Measurements from ENCODE around the gene ELK1.
"Not testable (repeated sequence)": the region's sequence is repeated elsewhere in the genome, so short reads cannot be mapped to it uniquely, and the experiment has no call there.

The ELK1 gene

GRCh38 chrX:47611489-47611888 lies 38.9 kb downstream of the ELK1 start:
- no peak for DNase-seq (ENCODE audit: low read depth)

DNA sequence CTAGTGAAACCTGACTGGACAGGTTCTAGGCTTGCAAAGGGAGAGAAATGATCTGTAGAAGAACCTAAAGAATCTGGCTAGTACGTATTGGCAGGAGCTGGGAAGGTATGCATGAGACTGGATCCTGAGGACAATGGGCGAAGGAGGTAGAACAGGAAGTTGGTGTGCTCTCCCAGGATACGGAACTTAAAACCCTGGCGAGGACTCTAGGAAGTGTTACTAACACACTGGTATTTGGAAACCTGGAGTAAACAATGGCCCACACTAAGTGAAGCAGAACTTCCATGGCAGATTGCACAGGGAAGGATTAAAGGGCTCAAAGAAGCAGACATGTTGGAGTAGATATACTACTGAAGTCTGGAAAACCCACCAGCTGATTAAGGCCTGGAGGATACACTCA lies 39.9 kb downstream of the ELK1 start:
- no peak for DNase-seq (ENCODE audit: low read depth)

DNA sequence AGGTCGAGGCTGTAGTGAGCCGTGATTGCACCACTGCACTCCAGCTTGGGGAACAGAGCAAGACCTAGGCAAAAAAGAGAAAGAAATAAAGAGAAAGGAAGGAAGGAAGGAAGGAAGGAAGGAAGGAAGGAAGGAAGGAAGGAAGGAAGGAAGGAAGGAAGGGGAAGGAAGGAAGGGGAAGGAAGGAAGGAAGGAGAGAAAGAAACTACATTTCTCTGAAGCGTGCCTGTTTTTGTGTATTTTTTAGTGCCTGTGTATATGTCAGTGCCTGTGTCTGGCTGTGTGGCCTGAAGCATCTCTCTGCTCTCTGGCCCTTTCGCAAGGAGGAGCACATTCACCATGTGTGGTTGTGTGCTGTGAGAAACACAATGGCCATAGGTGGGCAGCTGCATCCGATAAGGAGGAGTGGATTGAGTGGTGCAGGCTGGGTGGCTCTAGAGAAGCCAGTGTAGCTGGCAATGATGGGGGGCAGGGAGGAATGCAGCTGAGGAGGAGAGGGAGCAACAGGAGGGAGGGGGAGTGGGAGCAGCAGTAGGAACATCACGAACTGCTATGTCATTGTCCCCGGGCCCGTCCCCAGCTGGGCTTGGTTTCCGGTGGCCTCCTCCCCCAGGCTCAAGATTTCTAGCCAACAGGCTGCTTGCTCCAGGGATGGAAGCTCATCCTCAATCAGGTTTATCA lies 42.1 kb downstream of the ELK1 start:
- DNase-seq (ENCODE audit: low read depth), result no peak

DNA sequence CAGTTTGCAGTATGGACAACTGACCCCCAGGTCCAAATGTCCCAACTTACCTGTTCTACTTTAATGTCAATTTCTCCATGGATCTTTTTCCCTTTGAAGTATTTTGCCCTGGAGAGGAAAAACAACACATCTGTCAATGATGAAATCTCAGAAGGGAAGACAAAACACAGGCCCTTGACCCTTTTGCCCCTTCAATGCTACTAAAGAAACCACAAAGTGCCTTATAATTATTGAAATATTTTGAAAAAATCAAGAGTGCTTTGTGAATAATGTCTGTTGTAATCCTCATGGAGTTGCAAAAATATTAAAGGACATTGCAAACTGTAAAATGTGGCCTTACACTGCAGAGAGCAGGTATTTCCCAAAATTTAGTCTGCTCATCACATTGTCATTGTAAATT lies 43.3 kb downstream of the ELK1 start:
- DNase-seq (ENCODE audit: low read depth), result no peak

DNA sequence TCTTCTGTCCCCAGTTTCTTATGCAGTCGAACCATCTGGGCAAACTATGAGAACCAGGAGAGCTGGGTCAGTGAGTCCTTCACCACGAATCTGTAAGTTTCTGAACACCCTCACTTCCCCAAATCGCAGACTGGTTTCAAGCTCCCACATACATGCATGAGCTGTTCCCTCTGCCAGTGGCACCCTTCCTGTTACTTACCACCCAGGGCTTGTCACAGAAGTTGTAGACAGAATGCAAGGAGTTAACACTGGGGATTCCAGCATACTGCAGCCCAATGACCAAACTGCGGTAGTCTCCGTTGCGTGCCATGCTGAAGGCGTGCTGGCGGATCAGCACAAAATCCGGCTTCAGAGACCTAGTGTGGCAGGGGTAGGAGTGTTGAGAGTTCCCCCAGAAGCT lies 45.3 kb downstream of the ELK1 start:
- no peak for DNase-seq (ENCODE audit: low read depth)

- not testable (repeated sequence) for DNase-seq (ENCODE audit: low read depth)
Observed at GRCh38 chrX:47603125-47603524, 47.2 kb downstream of the ELK1 start.

GRCh38 chrX:47597222-47597621 lies 53.1 kb downstream of the ELK1 start:
- no peak for DNase-seq (ENCODE audit: low read depth)

GRCh38 chrX:47596256-47596655 lies 54.1 kb downstream of the ELK1 start:
- no peak for DNase-seq (ENCODE audit: low read depth)

DNA sequence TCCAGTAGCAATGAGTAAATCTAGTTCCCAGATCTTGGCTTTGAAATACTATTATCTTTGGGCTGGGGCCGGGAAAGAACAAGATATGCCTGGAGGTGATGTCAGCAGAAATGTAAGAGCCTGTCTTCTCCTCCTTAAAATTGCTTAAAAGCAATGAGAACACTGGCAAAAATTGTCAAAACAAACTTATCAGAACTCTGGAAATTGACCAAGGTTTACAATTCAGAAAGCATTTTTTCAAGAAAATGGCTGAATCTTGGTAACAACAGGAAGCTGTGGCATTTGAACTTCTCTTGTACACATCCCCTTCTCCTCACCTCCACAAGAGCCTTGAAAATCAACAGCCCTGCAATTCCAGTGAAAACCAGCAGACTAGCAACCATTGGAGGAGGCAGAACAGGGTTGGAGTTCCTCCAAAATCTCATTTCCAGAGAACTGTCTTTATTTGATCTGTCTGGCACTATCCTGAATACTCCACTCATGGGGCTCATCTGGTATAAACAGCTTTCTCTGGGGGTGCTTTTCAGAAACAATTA lies 54.6 kb downstream of the ELK1 start:
- no peak for DNase-seq (ENCODE audit: low read depth)

DNA sequence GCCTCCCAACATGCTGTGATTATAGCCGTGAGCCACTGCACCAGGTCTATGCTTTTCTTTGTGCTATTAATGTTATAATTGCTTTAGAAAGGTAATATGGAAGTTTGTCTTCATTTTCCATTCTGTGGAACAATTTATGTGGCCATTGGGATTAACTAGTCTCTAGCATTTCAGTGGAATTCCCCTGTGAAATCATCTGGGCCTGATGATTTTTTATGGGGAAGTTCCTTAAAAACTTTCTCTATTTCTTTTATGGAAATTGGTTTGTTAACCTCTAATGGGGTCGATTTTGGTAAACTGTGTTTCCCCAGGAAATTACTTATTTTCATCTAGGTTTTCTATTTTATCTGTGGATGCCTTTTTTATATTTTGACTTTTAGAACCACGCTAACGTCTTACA lies 56.8 kb downstream of the ELK1 start:
- DNase-seq (ENCODE audit: low read depth), result no peak

DNA sequence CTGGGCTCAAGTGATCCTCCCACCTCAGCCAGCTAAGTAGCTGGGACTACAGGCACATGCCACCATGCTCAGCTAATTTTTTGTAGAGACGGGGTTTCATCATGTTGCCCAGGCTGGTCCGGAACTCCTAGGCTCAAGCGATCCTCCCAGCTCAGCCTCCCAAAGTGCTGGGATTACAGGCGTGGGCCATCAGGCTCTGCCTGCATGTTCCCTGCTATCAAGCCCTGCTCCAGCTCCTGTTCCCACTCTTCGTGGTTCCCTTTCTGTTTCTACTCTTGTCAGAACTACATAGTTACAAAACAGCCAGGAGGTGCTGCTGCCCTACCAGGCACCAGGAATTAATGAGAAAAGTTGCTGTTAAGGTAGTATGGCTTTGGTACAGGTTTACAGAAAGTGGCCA lies 59.4 kb downstream of the ELK1 start:
- no peak for DNase-seq (ENCODE audit: low read depth)

- no peak for DNase-seq (ENCODE audit: low read depth)
Observed at GRCh38 chrX:47587906-47588735, 62.2 kb downstream of the ELK1 start.

- DNase-seq (ENCODE audit: low read depth), result no peak
Observed at GRCh38 chrX:47587091-47587891, 63.1 kb downstream of the ELK1 start.

- DNase-seq (ENCODE audit: low read depth), result no peak
Observed at GRCh38 chrX:47586043-47586787, 64.1 kb downstream of the ELK1 start.
